GM12878 (cell line): ENCODE data around the gene LMBR1. TPM values are rescaled to one million over a fixed set of nuclear protein-coding genes. Genes with fewer than 3 reads are reported as not detected.

ENCODE experiments used
- CHD1 ChIP-seq: IDR thresholded peaks from 2 replicates; pipeline ENCODE4 v1.6.1; 2012; ENCODE audit warnings: low read depth, low read length, improper control_type of control experiment
- JUND ChIP-seq: IDR thresholded peaks from 2 replicates; pipeline ENCODE4 v1.6.1; 2012; ENCODE audit warnings: low read depth, mild to moderate bottlenecking, low read length, improper control_type of control experiment, moderate library complexity
- KLF5 ChIP-seq: fragments of 450-650 bp; IDR thresholded peaks from 2 replicates; pipeline ENCODE4 v1.6.1; 2014; ENCODE audit warnings: mild to moderate bottlenecking; ENCODE audit not compliant: partially characterized antibody
- NBN ChIP-seq: fragments of 450-650 bp; IDR thresholded peaks from 2 replicates; pipeline ENCODE4 v1.6.1; 2016
- NRF1 ChIP-seq: conservative IDR thresholded peaks from 2 replicates; pipeline ENCODE4 v1.6.1; 2011; ENCODE audit warnings: mild to moderate bottlenecking, low read depth, low read length, improper control_type of control experiment
- POLR2AphosphoS5 ChIP-seq: IDR thresholded peaks from 2 replicates; pipeline ENCODE4 v1.6.1; 2011; ENCODE audit warnings: mild to moderate bottlenecking, low read length, inconsistent platforms
- RUNX3 ChIP-seq: IDR thresholded peaks from 2 replicates; pipeline ENCODE4 v1.6.1; 2012; ENCODE audit warnings: low read length, inconsistent platforms
- SUZ12 ChIP-seq: fragments of 200-600 bp; sonication (generic); IDR thresholded peaks from one replicate; pipeline ENCODE4 v1.6.1; 2018; ENCODE audit warnings: antibody characterized with exemption, mild to moderate bottlenecking; ENCODE audit not compliant: unreplicated experiment
- WRNIP1 ChIP-seq: IDR thresholded peaks from 2 replicates; pipeline ENCODE4 v1.6.1; 2011; ENCODE audit warnings: low read depth, low read length, improper control_type of control experiment, borderline replicate concordance
- polyA plus RNA-seq, 11 experiments: library from polyadenylated mRNA; depleted of rRNA in 4 of 11; unstranded in 6 of 11; stranded (reverse) in 5 of 11; fragments of >200 nt; fragmentation: Nextera tagmentation in 4 of 11; fragmentation: Illumina TruSeq in 1 of 11; extraction: Ambion mirVana in 4 of 11; extraction: Trizol in 1 of 11; gene quantifications; 1 replicate in 1 of 11; 2 replicates in 10 of 11; pipeline versions ENCODE4 v1.2.1 to v1.2.3, GENCODE V29; 2011 to 2016; ENCODE audit warnings: inconsistent platforms in 2 of 11, missing spikeins in 2 of 11, low read depth in 1 of 11
- total RNA-seq, 4 experiments: library from RNA; depleted of rRNA in 3 of 4; stranded (reverse); fragments of >200 nt in 3 of 4; fragmentation: Illumina TruSeq in 1 of 4; extraction: Trizol in 1 of 4; gene quantifications; 2 replicates each; pipeline versions ENCODE4 v1.2.1 to v1.2.3, GENCODE V29; 2013 to 2021
- TF ChIP-seq, protein P1 (sequence below): fragments of 450-650 bp; IDR thresholded peaks from 2 replicates; pipeline ENCODE4 v1.6.1; 2017; ENCODE audit warnings: mild to moderate bottlenecking
- TF ChIP-seq, protein P2 (sequence below): IDR thresholded peaks from 2 replicates; pipeline ENCODE4 v1.6.1; 2012; ENCODE audit warnings: improper control_type of control experiment, low read depth, low read length; ENCODE audit not compliant: insufficient replicate concordance
- TF ChIP-seq, protein P3 (sequence below): fragments of 450-650 bp; formaldehyde crosslinking; IDR thresholded peaks from 2 replicates; pipeline ENCODE4 v1.4.0; 2020; ENCODE audit warnings: mild to moderate bottlenecking, moderate library complexity
- TF ChIP-seq, protein P4 (sequence below): IDR thresholded peaks from 2 replicates; pipeline ENCODE4 v1.6.1; 2011; ENCODE audit warnings: mild to moderate bottlenecking, low read depth, low read length, moderate library complexity; ENCODE audit not compliant: insufficient replicate concordance

Gene LMBR1
- total and polyA plus RNA-seq, 10 of the 15 experiments (the other 5 are each of a cell fraction or from before 2014, with no cell fraction given), result 4.0 to 63.5 (median 28.8) TPM

DNA sequence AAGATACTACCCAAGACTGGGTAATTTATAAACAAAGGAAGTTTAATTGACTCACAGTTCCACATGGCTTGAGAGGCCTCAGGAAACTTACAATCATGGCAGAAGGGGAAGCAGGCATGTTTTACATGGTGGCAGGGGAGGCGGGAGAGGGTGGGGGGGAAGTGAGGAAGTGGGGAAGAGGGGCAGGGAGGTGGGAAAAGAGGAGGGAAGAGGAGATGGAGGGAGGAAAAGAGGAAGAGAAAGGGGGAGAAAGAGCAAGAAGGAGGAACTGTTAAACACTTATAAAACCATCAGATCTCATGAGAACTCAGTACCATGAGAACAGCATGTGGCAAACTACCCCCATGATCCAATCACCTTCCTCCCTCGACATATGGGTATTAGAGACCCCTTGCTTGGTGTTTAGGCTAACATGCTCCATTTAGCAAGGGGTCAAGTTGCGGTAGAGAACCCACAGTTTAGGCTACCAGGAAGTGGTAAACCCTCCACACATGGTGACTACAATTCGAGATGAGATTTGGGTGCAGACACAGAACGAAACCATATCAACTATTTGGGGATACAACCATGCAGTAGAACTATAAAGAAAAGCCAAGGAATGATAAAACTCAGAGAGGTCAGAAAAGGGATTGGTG is 3.5 kb upstream of the LMBR1 start (continued):
- TF ChIP-seq, protein P1, sequence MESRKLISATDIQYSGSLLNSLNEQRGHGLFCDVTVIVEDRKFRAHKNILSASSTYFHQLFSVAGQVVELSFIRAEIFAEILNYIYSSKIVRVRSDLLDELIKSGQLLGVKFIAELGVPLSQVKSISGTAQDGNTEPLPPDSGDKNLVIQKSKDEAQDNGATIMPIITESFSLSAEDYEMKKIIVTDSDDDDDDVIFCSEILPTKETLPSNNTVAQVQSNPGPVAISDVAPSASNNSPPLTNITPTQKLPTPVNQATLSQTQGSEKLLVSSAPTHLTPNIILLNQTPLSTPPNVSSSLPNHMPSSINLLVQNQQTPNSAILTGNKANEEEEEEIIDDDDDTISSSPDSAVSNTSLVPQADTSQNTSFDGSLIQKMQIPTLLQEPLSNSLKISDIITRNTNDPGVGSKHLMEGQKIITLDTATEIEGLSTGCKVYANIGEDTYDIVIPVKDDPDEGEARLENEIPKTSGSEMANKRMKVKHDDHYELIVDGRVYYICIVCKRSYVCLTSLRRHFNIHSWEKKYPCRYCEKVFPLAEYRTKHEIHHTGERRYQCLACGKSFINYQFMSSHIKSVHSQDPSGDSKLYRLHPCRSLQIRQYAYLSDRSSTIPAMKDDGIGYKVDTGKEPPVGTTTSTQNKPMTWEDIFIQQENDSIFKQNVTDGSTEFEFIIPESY, result no peak
- TF ChIP-seq, protein P2, sequence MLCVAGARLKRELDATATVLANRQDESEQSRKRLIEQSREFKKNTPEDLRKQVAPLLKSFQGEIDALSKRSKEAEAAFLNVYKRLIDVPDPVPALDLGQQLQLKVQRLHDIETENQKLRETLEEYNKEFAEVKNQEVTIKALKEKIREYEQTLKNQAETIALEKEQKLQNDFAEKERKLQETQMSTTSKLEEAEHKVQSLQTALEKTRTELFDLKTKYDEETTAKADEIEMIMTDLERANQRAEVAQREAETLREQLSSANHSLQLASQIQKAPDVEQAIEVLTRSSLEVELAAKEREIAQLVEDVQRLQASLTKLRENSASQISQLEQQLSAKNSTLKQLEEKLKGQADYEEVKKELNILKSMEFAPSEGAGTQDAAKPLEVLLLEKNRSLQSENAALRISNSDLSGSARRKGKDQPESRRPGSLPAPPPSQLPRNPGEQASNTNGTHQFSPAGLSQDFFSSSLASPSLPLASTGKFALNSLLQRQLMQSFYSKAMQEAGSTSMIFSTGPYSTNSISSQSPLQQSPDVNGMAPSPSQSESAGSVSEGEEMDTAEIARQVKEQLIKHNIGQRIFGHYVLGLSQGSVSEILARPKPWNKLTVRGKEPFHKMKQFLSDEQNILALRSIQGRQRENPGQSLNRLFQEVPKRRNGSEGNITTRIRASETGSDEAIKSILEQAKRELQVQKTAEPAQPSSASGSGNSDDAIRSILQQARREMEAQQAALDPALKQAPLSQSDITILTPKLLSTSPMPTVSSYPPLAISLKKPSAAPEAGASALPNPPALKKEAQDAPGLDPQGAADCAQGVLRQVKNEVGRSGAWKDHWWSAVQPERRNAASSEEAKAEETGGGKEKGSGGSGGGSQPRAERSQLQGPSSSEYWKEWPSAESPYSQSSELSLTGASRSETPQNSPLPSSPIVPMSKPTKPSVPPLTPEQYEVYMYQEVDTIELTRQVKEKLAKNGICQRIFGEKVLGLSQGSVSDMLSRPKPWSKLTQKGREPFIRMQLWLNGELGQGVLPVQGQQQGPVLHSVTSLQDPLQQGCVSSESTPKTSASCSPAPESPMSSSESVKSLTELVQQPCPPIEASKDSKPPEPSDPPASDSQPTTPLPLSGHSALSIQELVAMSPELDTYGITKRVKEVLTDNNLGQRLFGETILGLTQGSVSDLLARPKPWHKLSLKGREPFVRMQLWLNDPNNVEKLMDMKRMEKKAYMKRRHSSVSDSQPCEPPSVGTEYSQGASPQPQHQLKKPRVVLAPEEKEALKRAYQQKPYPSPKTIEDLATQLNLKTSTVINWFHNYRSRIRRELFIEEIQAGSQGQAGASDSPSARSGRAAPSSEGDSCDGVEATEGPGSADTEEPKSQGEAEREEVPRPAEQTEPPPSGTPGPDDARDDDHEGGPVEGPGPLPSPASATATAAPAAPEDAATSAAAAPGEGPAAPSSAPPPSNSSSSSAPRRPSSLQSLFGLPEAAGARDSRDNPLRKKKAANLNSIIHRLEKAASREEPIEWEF, result no peak
- TF ChIP-seq WRNIP1, result no peak
- TF ChIP-seq, protein P3, sequence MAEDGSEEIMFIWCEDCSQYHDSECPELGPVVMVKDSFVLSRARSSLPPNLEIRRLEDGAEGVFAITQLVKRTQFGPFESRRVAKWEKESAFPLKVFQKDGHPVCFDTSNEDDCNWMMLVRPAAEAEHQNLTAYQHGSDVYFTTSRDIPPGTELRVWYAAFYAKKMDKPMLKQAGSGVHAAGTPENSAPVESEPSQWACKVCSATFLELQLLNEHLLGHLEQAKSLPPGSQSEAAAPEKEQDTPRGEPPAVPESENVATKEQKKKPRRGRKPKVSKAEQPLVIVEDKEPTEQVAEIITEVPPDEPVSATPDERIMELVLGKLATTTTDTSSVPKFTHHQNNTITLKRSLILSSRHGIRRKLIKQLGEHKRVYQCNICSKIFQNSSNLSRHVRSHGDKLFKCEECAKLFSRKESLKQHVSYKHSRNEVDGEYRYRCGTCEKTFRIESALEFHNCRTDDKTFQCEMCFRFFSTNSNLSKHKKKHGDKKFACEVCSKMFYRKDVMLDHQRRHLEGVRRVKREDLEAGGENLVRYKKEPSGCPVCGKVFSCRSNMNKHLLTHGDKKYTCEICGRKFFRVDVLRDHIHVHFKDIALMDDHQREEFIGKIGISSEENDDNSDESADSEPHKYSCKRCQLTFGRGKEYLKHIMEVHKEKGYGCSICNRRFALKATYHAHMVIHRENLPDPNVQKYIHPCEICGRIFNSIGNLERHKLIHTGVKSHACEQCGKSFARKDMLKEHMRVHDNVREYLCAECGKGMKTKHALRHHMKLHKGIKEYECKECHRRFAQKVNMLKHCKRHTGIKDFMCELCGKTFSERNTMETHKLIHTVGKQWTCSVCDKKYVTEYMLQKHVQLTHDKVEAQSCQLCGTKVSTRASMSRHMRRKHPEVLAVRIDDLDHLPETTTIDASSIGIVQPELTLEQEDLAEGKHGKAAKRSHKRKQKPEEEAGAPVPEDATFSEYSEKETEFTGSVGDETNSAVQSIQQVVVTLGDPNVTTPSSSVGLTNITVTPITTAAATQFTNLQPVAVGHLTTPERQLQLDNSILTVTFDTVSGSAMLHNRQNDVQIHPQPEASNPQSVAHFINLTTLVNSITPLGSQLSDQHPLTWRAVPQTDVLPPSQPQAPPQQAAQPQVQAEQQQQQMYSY (CRISPR knock-in tag), result no peak
- TF ChIP-seq JUND, result no peak
- TF ChIP-seq NBN, result 0 out of 2 replicates have a peak, but pooled peaks have one; percentile 18
- no peak for TF ChIP-seq NRF1
- TF ChIP-seq, protein P4, sequence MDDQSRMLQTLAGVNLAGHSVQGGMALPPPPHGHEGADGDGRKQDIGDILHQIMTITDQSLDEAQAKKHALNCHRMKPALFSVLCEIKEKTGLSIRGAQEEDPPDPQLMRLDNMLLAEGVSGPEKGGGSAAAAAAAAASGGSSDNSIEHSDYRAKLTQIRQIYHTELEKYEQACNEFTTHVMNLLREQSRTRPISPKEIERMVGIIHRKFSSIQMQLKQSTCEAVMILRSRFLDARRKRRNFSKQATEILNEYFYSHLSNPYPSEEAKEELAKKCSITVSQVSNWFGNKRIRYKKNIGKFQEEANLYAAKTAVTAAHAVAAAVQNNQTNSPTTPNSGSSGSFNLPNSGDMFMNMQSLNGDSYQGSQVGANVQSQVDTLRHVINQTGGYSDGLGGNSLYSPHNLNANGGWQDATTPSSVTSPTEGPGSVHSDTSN, result no peak
- no peak for TF ChIP-seq KLF5
- TF ChIP-seq CHD1, result no peak
- TF ChIP-seq POLR2AphosphoS5, result no peak
- peak; percentile 95 for TF ChIP-seq RUNX3
- no peak for TF ChIP-seq SUZ12
